Panc1 (cell line): ENCODE measurements around the gene PIP5K1C. TPM values are rescaled to one million over a fixed set of nuclear protein-coding genes. Genes with fewer than 3 reads are reported as not detected.

Experiments
- ATAC-seq: fragments of 200-7000 bp; cut with Tn5 transposase; 2 replicates; pipeline ENCODE4 v1.9.1; 2020; ENCODE audit warnings: mild to moderate bottlenecking, moderate library complexity
- BruUV-seq: library from RNA; stranded (reverse); fragments of 400-500 nt; replicated peaks from 2 replicates; lab custom pipeline; 2021; lab: Mats Ljungman, UMichigan
- CTCF ChIA-PET: fragments of 300-600 bp; sonication (Branson Sonifier 250); formaldehyde crosslinking; loops from one replicate; lab custom pipeline; 2022; ENCODE audit warnings: antibody characterized with exemption; lab: Charles Lee
- POLR2A ChIA-PET: fragments of 300-600 bp; sonication (Branson Sonifier 250); formaldehyde crosslinking; loops from one replicate; lab custom pipeline; 2022; ENCODE audit warnings: antibody characterized with exemption; lab: Charles Lee
- DNase-seq: peaks from one replicate; pipeline ENCODE4 v3.0.0-alpha.2; 2010; ENCODE audit warnings: low read depth, low spot score
- H3K27ac ChIP-seq: 2 replicates; pipeline ENCODE4 v1.5.1; 2011; ENCODE audit warnings: mild to moderate bottlenecking, low read length, inconsistent platforms
- H3K27me3 ChIP-seq: fragments of 200-500 bp; sonication (Bioruptor generic); 2 replicates; pipeline ENCODE4 v1.6.0; 2014; ENCODE audit warnings: low read length, inconsistent platforms; ENCODE audit not compliant: control insufficient read depth, insufficient read depth
- H3K36me3 ChIP-seq: fragments of 200-500 bp; sonication (Bioruptor generic); 2 replicates; pipeline ENCODE4 v1.5.1; 2014; ENCODE audit warnings: inconsistent platforms, mild to moderate bottlenecking, low read length, moderate library complexity; ENCODE audit not compliant: control insufficient read depth, insufficient read depth
- H3K4me1 ChIP-seq: 2 replicates; pipeline ENCODE4 v1.5.1; 2011; ENCODE audit warnings: inconsistent platforms, mild to moderate bottlenecking, low read length, moderate library complexity; ENCODE audit not compliant: control insufficient read depth, insufficient read depth
- H3K4me3 ChIP-seq, 2 experiments: 2 replicates each; pipeline ENCODE4 v1.5.1; 2011 to 2012; ENCODE audit warnings: low read depth in 2 of 2, low read length in 2 of 2, mild to moderate bottlenecking in 2 of 2, inconsistent platforms in 1 of 2, moderate library complexity in 1 of 2
- H3K9me3 ChIP-seq: fragments of 200-500 bp; sonication (Bioruptor generic); 2 replicates; pipeline ENCODE4 v1.5.1; 2014; ENCODE audit warnings: low read depth, mild to moderate bottlenecking, inconsistent platforms, low read length, moderate library complexity; ENCODE audit not compliant: control insufficient read depth, insufficient read depth
- POLR2AphosphoS5 ChIP-seq: IDR thresholded peaks from 2 replicates; pipeline ENCODE4 v1.6.1; 2012; ENCODE audit warnings: mild to moderate bottlenecking, low read depth, low read length, moderate library complexity
- REST ChIP-seq, 2 experiments: IDR thresholded peaks; 2 replicates each; pipeline ENCODE4 v1.6.1; 2011 to 2012; ENCODE audit warnings: low read depth in 2 of 2, control low read depth in 1 of 2, low read length in 1 of 2, mild to moderate bottlenecking in 1 of 2, moderate library complexity in 1 of 2; ENCODE audit not compliant: insufficient read depth in 1 of 2
- SIN3A ChIP-seq: IDR thresholded peaks from 2 replicates; pipeline ENCODE4 v1.6.1; 2012; ENCODE audit warnings: low read depth, mild to moderate bottlenecking, low read length, moderate library complexity, borderline replicate concordance; ENCODE audit not compliant: insufficient read depth
- TCF7L2 ChIP-seq: IDR thresholded peaks from 2 replicates; pipeline ENCODE4 v1.6.1; 2011; ENCODE audit warnings: mild to moderate bottlenecking, low read depth, low read length, inconsistent platforms
- in situ Hi-C: cut with HindIII; loops from 2 replicates; pipeline ENCODE4 v1.10.0; 2016; ENCODE audit warnings: low sequenced_read_pairs, low pct_unique_long_range_greater_than_20kb
- intact Hi-C: fragments of 100-400 bp; cut with micrococcal nuclease; formaldehyde crosslinking; loops from one replicate; pipeline ENCODE4 v1.10.0; 2022; ENCODE audit not compliant: unreplicated experiment
- total RNA-seq: library from RNA; stranded (reverse); gene quantifications from one replicate; pipeline ENCODE4 v1.2.1, GENCODE V29; 2021; ENCODE audit not compliant: unreplicated experiment
- TF ChIP-seq, protein P1 (sequence below): fragments of 450-650 bp; IDR thresholded peaks from 2 replicates; pipeline ENCODE4 v1.5.1; 2017; ENCODE audit warnings: mild to moderate bottlenecking

Gene PIP5K1C
- total RNA-seq, 1 experiment from 2014 or later, result 30.6 TPM

DNA sequence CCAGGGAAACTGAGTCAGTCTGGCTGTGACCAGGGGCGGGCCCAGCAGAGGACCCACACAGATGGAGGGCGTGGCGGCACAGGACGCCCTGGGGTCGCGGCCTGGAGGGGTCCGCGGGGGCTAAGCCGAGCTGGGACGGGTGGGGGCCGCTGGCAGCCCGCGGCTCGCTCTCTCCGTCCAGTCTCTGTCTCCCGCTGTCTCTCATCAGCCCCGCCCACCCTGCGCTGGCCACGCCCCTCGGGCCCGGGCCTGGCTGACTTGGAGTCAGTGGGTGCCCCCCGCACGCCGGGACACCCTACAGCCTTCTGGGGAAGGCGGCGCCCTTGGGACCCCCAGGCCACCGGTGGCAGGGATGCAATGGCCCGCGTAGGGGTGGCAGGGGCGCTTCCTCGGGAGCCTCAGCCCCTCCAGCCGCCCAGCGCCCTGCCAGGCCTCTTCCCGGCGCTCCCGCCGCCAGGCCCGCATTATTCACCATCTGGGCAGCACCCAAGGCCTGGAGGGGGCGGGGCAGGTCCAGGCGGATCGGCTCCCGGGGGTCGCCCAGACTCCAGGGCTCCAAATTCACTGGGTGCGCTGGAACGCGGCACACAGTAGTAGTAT lies 93.5 kb downstream of the PIP5K1C start, which contains the start of gene TBXA2R:
Gene TBXA2R (minus strand): TSS at position 186 of the 600 bp plus-strand sequence. CDS start 6,241 bp downstream, outside the sequence.
- POLR2A ChIA-PET, result no interaction called here
- Histone ChIP-seq H3K27ac (peak within 1 kb of the TSS; percentile 67), H3K36me3 (no peaks in the 10 kb centered on the region), H3K4me1 (peaks cover 39% of the 10 kb centered on the region), H3K4me3 (peak within 1 kb of the TSS; percentile 44 to 62), H3K27me3 (no peaks in the 10 kb centered on the region), H3K9me3 (no peaks in the 10 kb centered on the region)
- intact Hi-C loops, result no loop called here
- CTCF ChIA-PET, result no interaction called here
- BruUV-seq, result no TSS peak
- peak; percentile 85 for ATAC-seq
- DNase-seq, result no peak
- in situ Hi-C loops, result no loop called here
- TF ChIP-seq REST (IDR thresholded peaks at IDR 0.05; ENCODE audit: insufficient read depth in 1 of 2, low read depth in 2 of 2, low read length in 1 of 2), result no peak
- TF ChIP-seq TCF7L2, result no peak
- no peak for TF ChIP-seq POLR2AphosphoS5
- TF ChIP-seq, protein P1, sequence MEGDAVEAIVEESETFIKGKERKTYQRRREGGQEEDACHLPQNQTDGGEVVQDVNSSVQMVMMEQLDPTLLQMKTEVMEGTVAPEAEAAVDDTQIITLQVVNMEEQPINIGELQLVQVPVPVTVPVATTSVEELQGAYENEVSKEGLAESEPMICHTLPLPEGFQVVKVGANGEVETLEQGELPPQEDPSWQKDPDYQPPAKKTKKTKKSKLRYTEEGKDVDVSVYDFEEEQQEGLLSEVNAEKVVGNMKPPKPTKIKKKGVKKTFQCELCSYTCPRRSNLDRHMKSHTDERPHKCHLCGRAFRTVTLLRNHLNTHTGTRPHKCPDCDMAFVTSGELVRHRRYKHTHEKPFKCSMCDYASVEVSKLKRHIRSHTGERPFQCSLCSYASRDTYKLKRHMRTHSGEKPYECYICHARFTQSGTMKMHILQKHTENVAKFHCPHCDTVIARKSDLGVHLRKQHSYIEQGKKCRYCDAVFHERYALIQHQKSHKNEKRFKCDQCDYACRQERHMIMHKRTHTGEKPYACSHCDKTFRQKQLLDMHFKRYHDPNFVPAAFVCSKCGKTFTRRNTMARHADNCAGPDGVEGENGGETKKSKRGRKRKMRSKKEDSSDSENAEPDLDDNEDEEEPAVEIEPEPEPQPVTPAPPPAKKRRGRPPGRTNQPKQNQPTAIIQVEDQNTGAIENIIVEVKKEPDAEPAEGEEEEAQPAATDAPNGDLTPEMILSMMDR, result no peak
- 0 out of 2 replicates have a peak, but pooled peaks have one; percentile 26 for TF ChIP-seq SIN3A

DNA sequence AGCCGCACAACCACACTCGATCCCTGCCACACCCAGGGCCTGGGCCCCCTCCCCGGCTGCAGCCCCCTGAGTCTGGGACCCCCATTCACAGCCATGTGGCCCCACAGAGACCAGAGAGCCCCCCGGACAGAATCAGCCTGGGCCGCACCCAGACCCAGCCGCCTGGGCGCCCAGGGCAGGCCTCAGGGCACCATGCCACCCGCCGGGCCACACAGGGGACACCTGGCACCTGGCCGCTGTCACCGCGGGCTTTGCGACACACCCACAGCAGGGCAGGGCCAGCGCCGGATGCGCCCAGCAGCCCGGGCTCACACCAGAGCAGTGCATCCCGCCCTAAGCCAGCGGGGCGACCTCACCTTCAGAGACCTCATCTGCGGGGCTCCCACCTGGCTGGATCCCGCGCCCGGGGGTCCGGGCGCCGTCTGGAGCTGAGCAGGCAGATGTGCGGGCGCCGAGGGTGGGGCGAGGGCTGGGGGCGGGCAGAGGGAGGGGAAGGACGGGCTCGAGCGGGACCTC lies 94.0 kb downstream of the PIP5K1C start:
- peaks cover 39% of the 10 kb centered on the region for H3K4me1 ChIP-seq
- TF ChIP-seq REST (IDR thresholded peaks at IDR 0.05; ENCODE audit: insufficient read depth in 1 of 2, low read depth in 2 of 2, low read length in 1 of 2), result no peak
- no peak for TF ChIP-seq TCF7L2
- TF ChIP-seq, protein P1, result no peak
- no peak for TF ChIP-seq SIN3A
- TF ChIP-seq POLR2AphosphoS5, result no peak
- in situ Hi-C loops, result no loop called here
- intact Hi-C loops, result no loop called here
- no peaks in the 10 kb centered on the region for H3K27me3 ChIP-seq
- BruUV-seq, result no TSS peak
- peak; percentile 62 for ATAC-seq
- peak overlapping the region; percentile 44 to 62 for H3K4me3 ChIP-seq
- H3K36me3 ChIP-seq, result no peaks in the 10 kb centered on the region
- POLR2A ChIA-PET, result no interaction called here
- DNase-seq, result no peak
- no peaks in the 10 kb centered on the region for H3K9me3 ChIP-seq
- H3K27ac ChIP-seq, result no peak overlapping the region; the same call in 1 of the 2 replicates
- CTCF ChIA-PET, result no interaction called here
